HG03469 (cell line): ENCODE measurements around the gene PLEKHN1.

Source experiments
- ATAC-seq: cut with Tn5 transposase; IDR thresholded peaks from one replicate; pipeline ENCODE4 v1.9.1; 2021; ENCODE audit warnings: mild to moderate bottlenecking, moderate library complexity, moderate number of reproducible peaks; ENCODE audit not compliant: unreplicated experiment

PLEKHN1 gene

GRCh38 chr1:929712-930632 is 36.3 kb upstream of the PLEKHN1 start:
- ATAC-seq, result no peak

GRCh38 chr1:930633-931138 is 35.6 kb upstream of the PLEKHN1 start:
- no peak for ATAC-seq

GRCh38 chr1:931380-932172 is 34.7 kb upstream of the PLEKHN1 start:
- ATAC-seq, result no peak

- ATAC-seq, result no peak
Observed at GRCh38 chr1:932173-932510, 34.1 kb upstream of the PLEKHN1 start.

- ATAC-seq, result no peak
Observed at GRCh38 chr1:932776-933602, 33.3 kb upstream of the PLEKHN1 start.

- ATAC-seq, result no peak
Observed at GRCh38 chr1:933603-933940, 32.7 kb upstream of the PLEKHN1 start.

- ATAC-seq, result no peak
Observed at GRCh38 chr1:934991-935750, 31.1 kb upstream of the PLEKHN1 start.

- ATAC-seq, result no peak
Observed at GRCh38 chr1:935751-936231, 30.5 kb upstream of the PLEKHN1 start.

- no peak for ATAC-seq
Observed at GRCh38 chr1:936348-937264, 29.7 kb upstream of the PLEKHN1 start.

- ATAC-seq, result no peak
Observed at GRCh38 chr1:937521-937920, 28.8 kb upstream of the PLEKHN1 start.

GRCh38 chr1:938088-938683 is 28.1 kb upstream of the PLEKHN1 start:
- ATAC-seq, result no peak

GRCh38 chr1:938711-939489 is 27.4 kb upstream of the PLEKHN1 start:
- ATAC-seq, result no peak

- ATAC-seq, result no peak
Observed at GRCh38 chr1:939511-940106, 26.7 kb upstream of the PLEKHN1 start.

GRCh38 chr1:940107-941014 is 25.9 kb upstream of the PLEKHN1 start:
- ATAC-seq, result no peak

- ATAC-seq, result no peak
Observed at GRCh38 chr1:941015-941587, 25.2 kb upstream of the PLEKHN1 start.
